22Rv1 (cell line): ENCODE measurements around the gene GK2.

Source experiments
- CTCF ChIP-seq: fragments of 450-650 bp; IDR thresholded peaks from 2 replicates; pipeline ENCODE4 v1.5.1; 2017; ENCODE audit warnings: mild to moderate bottlenecking
- ZFX ChIP-seq: fragments of 450-650 bp; IDR thresholded peaks from 2 replicates; pipeline ENCODE4 v1.6.1; 2017; ENCODE audit warnings: antibody characterized with exemption, borderline replicate concordance

- no peak for TF ChIP-seq CTCF
- TF ChIP-seq ZFX: no peak
These were observed 23.8 kb upstream of the GK2 start for GRCh38 chr4:79431839-79432238.
